Measurements from ENCODE around the gene MME. TPM values are rescaled to one million over a fixed set of nuclear protein-coding genes. Genes with fewer than 3 reads are reported as not detected.

The MME gene
- total and polyA plus RNA-seq, 5 donors: 0.88 to 3.5 (median 2.5) TPM

- 86% methylated on average over 1 of the region's 1 CpG for WGBS
- ATAC-seq: no peak
- Histone ChIP-seq H3K9me3 (ENCODE audit: control insufficient read depth, low read length) (no peaks in the 10 kb centered on the region), H3K4me1 (ENCODE audit: control insufficient read depth, insufficient read depth, low read length) (no peaks in the 10 kb centered on the region), H3K27me3 (ENCODE audit: control insufficient read depth, insufficient read depth) (no peaks in the 10 kb centered on the region), H3K4me3 (ENCODE audit: low read length) (no peak overlapping the region), H3K27ac (ENCODE audit: low read length) (no peak overlapping the region)
- intact Hi-C loops (cut with DNase I): no loop called here
- DNase-seq: no peak
These were observed 93.7 kb downstream of the MME start for GRCh38 chr3:155173771-155174170.

DNA sequence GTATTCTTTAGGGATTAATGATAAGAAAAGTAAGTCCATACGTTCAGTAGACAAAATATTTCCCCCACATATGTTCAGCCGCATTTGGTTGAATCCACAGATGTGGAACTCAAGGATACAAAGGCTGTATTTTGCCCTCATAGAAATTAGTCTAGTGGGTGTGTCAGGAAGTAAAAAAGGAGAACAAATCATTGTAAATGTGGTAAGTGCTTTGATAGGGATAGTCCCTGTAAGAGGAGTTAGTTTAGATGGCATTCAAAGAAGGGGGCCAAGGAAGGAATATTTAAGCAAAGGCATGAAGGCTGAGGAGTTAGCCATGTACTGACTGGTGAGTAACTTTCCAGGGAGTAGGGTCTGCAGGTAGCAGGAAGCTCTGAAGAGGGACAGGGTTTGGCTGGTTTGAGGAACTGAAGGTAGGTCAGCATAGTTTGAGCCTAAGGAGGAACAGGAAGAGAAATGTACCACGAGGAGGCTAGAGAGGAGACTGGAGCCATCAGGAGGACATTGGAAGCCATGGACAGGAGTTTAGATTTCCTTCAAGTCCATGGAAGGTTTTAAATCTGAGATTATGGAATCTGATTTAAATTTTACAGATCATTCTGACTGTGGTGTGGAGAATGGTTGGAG lies 98.8 kb downstream of the MME start:
- no peak overlapping the region for H3K27ac ChIP-seq (ENCODE audit: low read length)
- intact Hi-C loops (cut with DNase I): no loop called here
- H3K9me3 ChIP-seq (ENCODE audit: control insufficient read depth, low read length): no peaks in the 10 kb centered on the region
- DNase-seq: no peak
- H3K4me3 ChIP-seq (ENCODE audit: low read length): no peak overlapping the region
- H3K4me1 ChIP-seq (ENCODE audit: control insufficient read depth, insufficient read depth, low read length): no peaks in the 10 kb centered on the region
- no peaks in the 10 kb centered on the region for H3K27me3 ChIP-seq (ENCODE audit: control insufficient read depth, insufficient read depth)
- WGBS: 64% methylated on average over 3 of the region's 3 CpGs
- no peak for ATAC-seq

GRCh38 chr3:155179437-155179827 lies 99.3 kb downstream of the MME start:
- ATAC-seq (no peak), DNase-seq (no peak)
- no peaks in the 10 kb centered on the region for H3K9me3 ChIP-seq (ENCODE audit: control insufficient read depth, low read length)
- WGBS: 50% methylated on average over 2 of the region's 2 CpGs
- intact Hi-C loops (cut with DNase I): no loop called here
- H3K4me1 ChIP-seq (ENCODE audit: control insufficient read depth, insufficient read depth, low read length): no peaks in the 10 kb centered on the region
- H3K27me3 ChIP-seq (ENCODE audit: control insufficient read depth, insufficient read depth): no peaks in the 10 kb centered on the region
- no peak overlapping the region for H3K4me3 ChIP-seq (ENCODE audit: low read length)
- H3K27ac ChIP-seq (ENCODE audit: low read length): no peak overlapping the region

DNA sequence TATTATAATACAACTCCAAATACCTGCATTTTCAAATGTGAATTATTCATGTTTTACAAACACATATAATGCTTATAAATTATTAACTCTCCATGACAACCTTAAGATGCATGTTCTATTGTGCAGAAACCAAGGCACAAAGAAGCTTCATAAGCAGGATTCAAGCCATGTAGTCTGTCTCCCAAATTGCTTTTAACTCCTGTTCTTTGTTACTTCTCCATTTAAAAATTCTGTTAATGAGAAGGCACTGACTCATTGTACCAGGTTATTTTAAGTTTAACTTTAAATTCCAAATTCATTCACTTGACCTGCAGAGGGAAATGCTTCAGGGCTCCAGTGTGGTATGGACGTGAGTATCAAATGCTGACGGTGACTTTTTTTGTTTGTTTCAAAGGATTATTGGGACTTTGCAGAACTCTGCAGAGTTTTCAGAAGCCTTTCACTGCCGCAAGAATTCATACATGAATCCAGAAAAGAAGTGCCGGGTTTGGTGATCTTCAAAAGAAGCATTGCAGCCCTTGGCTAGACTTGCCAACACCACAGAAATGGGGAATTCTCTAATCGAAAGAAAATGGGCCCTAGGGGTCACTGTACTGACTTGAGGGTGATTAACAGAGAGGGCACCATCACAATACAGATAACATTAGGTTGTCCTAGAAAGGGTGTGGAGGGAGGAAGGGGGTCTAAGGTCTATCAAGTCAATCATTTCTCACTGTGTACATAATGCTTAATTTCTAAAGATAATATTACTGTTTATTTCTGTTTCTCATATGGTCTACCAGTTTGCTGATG lies 100.0 kb downstream of the MME start:
- ATAC-seq: no peak
- Histone ChIP-seq H3K4me3 (ENCODE audit: low read length) (no peak overlapping the region), H3K4me1 (ENCODE audit: control insufficient read depth, insufficient read depth, low read length) (no peaks in the 10 kb centered on the region), H3K9me3 (ENCODE audit: control insufficient read depth, low read length) (no peaks in the 10 kb centered on the region), H3K27ac (ENCODE audit: low read length) (no peak overlapping the region), H3K27me3 (ENCODE audit: control insufficient read depth, insufficient read depth) (no peaks in the 10 kb centered on the region)
- WGBS: 80% methylated on average over 5 of the region's 5 CpGs
- intact Hi-C loops (cut with DNase I): no loop called here
- no peak for DNase-seq

DNA sequence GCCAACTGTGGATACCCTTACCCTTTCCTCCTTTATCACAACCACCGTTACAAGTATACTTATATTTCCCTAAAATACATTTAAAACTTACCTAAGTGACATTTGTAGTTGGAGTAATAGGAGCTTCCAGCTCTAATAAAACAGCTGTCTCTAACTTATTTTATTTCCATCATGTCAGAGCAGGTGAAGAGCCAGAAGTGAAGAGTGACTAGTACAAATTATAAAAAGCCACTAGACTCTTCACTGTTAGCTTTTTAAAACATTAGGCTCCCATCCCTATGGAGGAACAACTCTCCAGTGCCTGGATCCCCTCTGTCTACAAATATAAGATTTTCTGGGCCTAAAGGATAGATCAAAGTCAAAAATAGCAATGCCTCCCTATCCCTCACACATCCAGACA lies 102.3 kb downstream of the MME start:
- Histone ChIP-seq H3K4me1 (ENCODE audit: control insufficient read depth, insufficient read depth, low read length) (no peaks in the 10 kb centered on the region), H3K9me3 (ENCODE audit: control insufficient read depth, low read length) (no peaks in the 10 kb centered on the region), H3K27ac (ENCODE audit: low read length) (no peak overlapping the region), H3K4me3 (ENCODE audit: low read length) (no peak overlapping the region), H3K27me3 (ENCODE audit: control insufficient read depth, insufficient read depth) (no peaks in the 10 kb centered on the region)
- DNase-seq: no peak
- no peak for ATAC-seq
- intact Hi-C loops (cut with DNase I): no loop called here
- whole genome bisulfite sequencing: 93% methylated on average over 1 of the region's 1 CpG

GRCh38 chr3:155184011-155184410 lies 103.9 kb downstream of the MME start:
- no peaks in the 10 kb centered on the region for H3K9me3 ChIP-seq (ENCODE audit: control insufficient read depth, low read length)
- intact Hi-C loops (cut with DNase I): no loop called here
- no peak overlapping the region for H3K27ac ChIP-seq (ENCODE audit: low read length)
- no peak overlapping the region for H3K4me3 ChIP-seq (ENCODE audit: low read length)
- no peak for DNase-seq
- 65% methylated on average over 1 of the region's 1 CpG for WGBS
- no peak for ATAC-seq
- no peaks in the 10 kb centered on the region for H3K27me3 ChIP-seq (ENCODE audit: control insufficient read depth, insufficient read depth)
- no peaks in the 10 kb centered on the region for H3K4me1 ChIP-seq (ENCODE audit: control insufficient read depth, insufficient read depth, low read length)

- Histone ChIP-seq H3K4me1 (ENCODE audit: control insufficient read depth, insufficient read depth, low read length) (no peaks in the 10 kb centered on the region), H3K9me3 (ENCODE audit: control insufficient read depth, low read length) (no peaks in the 10 kb centered on the region), H3K27me3 (ENCODE audit: control insufficient read depth, insufficient read depth) (no peaks in the 10 kb centered on the region), H3K27ac (ENCODE audit: low read length) (no peak overlapping the region), H3K4me3 (ENCODE audit: low read length) (no peak overlapping the region)
- intact Hi-C loops (cut with DNase I): no loop called here
- no peak for ATAC-seq
- WGBS: 97% methylated on average over 2 of the region's 2 CpGs
- DNase-seq: no peak
These were observed 105.5 kb downstream of the MME start for GRCh38 chr3:155185631-155186071.

- Histone ChIP-seq H3K4me1 (ENCODE audit: control insufficient read depth, insufficient read depth, low read length) (no peaks in the 10 kb centered on the region), H3K27me3 (ENCODE audit: control insufficient read depth, insufficient read depth) (no peaks in the 10 kb centered on the region), H3K4me3 (ENCODE audit: low read length) (no peak overlapping the region), H3K9me3 (ENCODE audit: control insufficient read depth, low read length) (no peaks in the 10 kb centered on the region), H3K27ac (ENCODE audit: low read length) (no peak overlapping the region)
- no peak for DNase-seq
- WGBS: 72% methylated on average over 2 of the region's 2 CpGs
- ATAC-seq: no peak
- intact Hi-C loops (cut with DNase I): no loop called here
These were observed 107.9 kb downstream of the MME start for GRCh38 chr3:155188031-155188430.

DNA sequence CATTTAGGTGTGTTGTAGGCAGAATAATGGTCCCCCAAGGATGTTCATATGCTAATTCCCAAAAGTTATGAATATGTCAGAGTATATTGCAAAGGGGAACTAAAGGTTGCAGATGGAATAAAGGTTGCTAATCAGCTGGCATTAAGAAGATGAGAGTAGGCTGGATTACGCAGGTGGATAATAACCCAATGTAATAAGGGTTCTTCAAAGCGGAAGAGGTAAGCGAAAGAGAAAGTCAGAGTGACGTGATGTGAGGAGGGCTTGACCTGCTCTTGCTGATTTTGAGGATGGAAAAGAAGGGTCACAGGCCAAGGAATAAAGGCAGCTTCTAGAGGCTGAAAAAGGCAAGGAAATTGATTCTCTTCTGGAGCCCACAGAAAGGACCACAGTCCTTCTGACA lies 109.4 kb downstream of the MME start:
- 94% methylated on average over 4 of the region's 4 CpGs for WGBS
- H3K4me1 ChIP-seq (ENCODE audit: control insufficient read depth, insufficient read depth, low read length): no peaks in the 10 kb centered on the region
- H3K4me3 ChIP-seq (ENCODE audit: low read length): no peak overlapping the region
- ATAC-seq (no peak), DNase-seq (no peak)
- intact Hi-C loops (cut with DNase I): no loop called here
- no peaks in the 10 kb centered on the region for H3K27me3 ChIP-seq (ENCODE audit: control insufficient read depth, insufficient read depth)
- H3K9me3 ChIP-seq (ENCODE audit: control insufficient read depth, low read length): no peaks in the 10 kb centered on the region
- no peak overlapping the region for H3K27ac ChIP-seq (ENCODE audit: low read length)

- ATAC-seq: no peak
- Histone ChIP-seq H3K4me1 (ENCODE audit: control insufficient read depth, insufficient read depth, low read length) (no peaks in the 10 kb centered on the region), H3K4me3 (ENCODE audit: low read length) (no peak overlapping the region), H3K27ac (ENCODE audit: low read length) (no peak overlapping the region), H3K27me3 (ENCODE audit: control insufficient read depth, insufficient read depth) (no peaks in the 10 kb centered on the region), H3K9me3 (ENCODE audit: control insufficient read depth, low read length) (no peaks in the 10 kb centered on the region)
- intact Hi-C loops (cut with DNase I): no loop called here
- DNase-seq: no peak
These were observed 110.6 kb downstream of the MME start for GRCh38 chr3:155190691-155191090.

- DNase-seq (no peak), ATAC-seq (no peak)
- Histone ChIP-seq H3K27ac (ENCODE audit: low read length) (no peak overlapping the region), H3K27me3 (ENCODE audit: control insufficient read depth, insufficient read depth) (no peaks in the 10 kb centered on the region), H3K4me1 (ENCODE audit: control insufficient read depth, insufficient read depth, low read length) (no peaks in the 10 kb centered on the region), H3K9me3 (ENCODE audit: control insufficient read depth, low read length) (no peaks in the 10 kb centered on the region), H3K4me3 (ENCODE audit: low read length) (no peak overlapping the region)
- intact Hi-C loops (cut with DNase I): no loop called here
- 55% methylated on average over 2 of the region's 2 CpGs for WGBS
These were observed 113.0 kb downstream of the MME start for GRCh38 chr3:155192957-155193746.

Data from right cardiac atrium (tissue), 5 donors.